K562 (cell line): ENCODE measurements around the gene CACNA2D4. TPM values are rescaled to one million over a fixed set of nuclear protein-coding genes. Genes with fewer than 3 reads are reported as not detected.

Source experiments
- ATAC-seq: fragments of 200-7000 bp; cut with Tn5 transposase; 3 replicates; pipeline ENCODE4 v1.9.1; 2020; ENCODE audit warnings: moderate library complexity
- BruUV-seq: library from RNA; stranded (reverse); fragments of 400-500 nt; replicated peaks from 2 replicates; lab custom pipeline; 2021; lab: Mats Ljungman, UMichigan
- CTCF ChIA-PET: fragments of 300-600 bp; formaldehyde crosslinking; extraction: SDS; loops from one replicate; lab custom pipeline; 2021; ENCODE audit warnings: low intra/inter-chr PET ratio; lab: Yijun Ruan, JAX
- POLR2A ChIA-PET: fragments of 300-600, 350-650 bp; sonication (Branson Sonifier 250); formaldehyde crosslinking; extraction: SDS; loops from one replicate; lab custom pipeline; 2021; ENCODE audit warnings: antibody characterized with exemption, inconsistent platforms; lab: Yijun Ruan, JAX
- DNase-seq, 4 experiments: peaks; one replicate each; pipeline versions ENCODE4 v3.0.0 to v3.0.0-alpha.2; 2011 to 2018; ENCODE audit warnings: low spot score in 3 of 4, mixed read lengths in 3 of 4; ENCODE audit errors: extremely low read depth in 1 of 4
- FAIRE-seq: peaks from 2 replicates; lab custom pipeline; 2011; peaks lifted over from hg19 to GRCh38; lab: Jason Lieb, UNC
- H2AFZ ChIP-seq: 2 replicates; pipeline ENCODE4 v1.6.0; 2011; ENCODE audit warnings: low read depth, low read length, control low read depth, inconsistent platforms
- H3K27ac ChIP-seq: fragments of 200-600 bp; 3 replicates; pipeline ENCODE4 v1.8.0; 2011; ENCODE audit warnings: low read depth, mild to moderate bottlenecking, control low read depth, inconsistent platforms, low read length, moderate library complexity, mixed read lengths; ENCODE audit errors: extremely low read depth
- H3K27me3 ChIP-seq, 2 experiments: fragments of 300-600 bp in 1 of 2; 2 replicates in 1 of 2; 3 replicates in 1 of 2; pipeline versions ENCODE4 v1.6.0 to v1.8.0; 2011; ENCODE audit warnings: inconsistent platforms in 2 of 2, low read length in 2 of 2, mild to moderate bottlenecking in 1 of 2, mixed read lengths in 1 of 2, moderate library complexity in 1 of 2; ENCODE audit not compliant: control insufficient read depth in 2 of 2, insufficient read depth in 2 of 2
- H3K36me3 ChIP-seq: fragments of 300-600 bp; 3 replicates; pipeline ENCODE4 v1.8.0; 2011; ENCODE audit warnings: mild to moderate bottlenecking, low read length, inconsistent platforms; ENCODE audit not compliant: control insufficient read depth, insufficient read depth
- H3K4me1 ChIP-seq, 2 experiments: fragments of 200-600 bp in 1 of 2; replicated peaks in 1 of 2; 2 replicates in 1 of 2; 3 replicates in 1 of 2; pipeline versions ENCODE4 v1.5.1 to v1.8.0; 2011; ENCODE audit warnings: inconsistent platforms in 2 of 2, low read length in 2 of 2, mild to moderate bottlenecking in 1 of 2, mixed read lengths in 1 of 2, moderate library complexity in 1 of 2; ENCODE audit not compliant: control insufficient read depth in 2 of 2, insufficient read depth in 2 of 2
- H3K4me2 ChIP-seq: 2 replicates; pipeline ENCODE4 v1.6.1; 2011; ENCODE audit warnings: low read length, control low read depth, inconsistent platforms, mixed read lengths; ENCODE audit not compliant: insufficient read depth
- H3K4me3 ChIP-seq: fragments of 200-600 bp; sonication (generic), shearing (Covaris generic); 2 replicates; pipeline ENCODE4 v1.5.1; 2016; ENCODE audit warnings: control low read depth, inconsistent platforms
- H3K79me2 ChIP-seq: fragments of 200-600 bp; 3 replicates; pipeline ENCODE4 v1.8.0; 2011; ENCODE audit warnings: low read length, inconsistent platforms; ENCODE audit not compliant: control insufficient read depth, insufficient read depth
- H3K9ac ChIP-seq, 2 experiments: 2 replicates each; pipeline versions ENCODE4 v1.6.0 to v1.6.1; 2011; ENCODE audit warnings: low read depth in 2 of 2, low read length in 2 of 2, control low read depth in 1 of 2, inconsistent platforms in 1 of 2, mild to moderate bottlenecking in 1 of 2, mixed read lengths in 1 of 2; ENCODE audit not compliant: insufficient read depth in 1 of 2
- H3K9me1 ChIP-seq: one replicate; pipeline ENCODE4 v1.6.0; 2011; ENCODE audit warnings: inconsistent platforms, mild to moderate bottlenecking, low read length, moderate library complexity; ENCODE audit not compliant: control insufficient read depth, insufficient read depth
- H3K9me3 ChIP-seq: replicated peaks from 2 replicates; pipeline ENCODE4 v1.5.1; 2011; ENCODE audit warnings: low read depth, low read length, inconsistent platforms; ENCODE audit not compliant: control insufficient read depth, insufficient read depth
- H4K20me1 ChIP-seq: replicated peaks from 2 replicates; pipeline ENCODE4 v1.6.1; 2011; ENCODE audit warnings: low read length, inconsistent platforms, mixed read lengths; ENCODE audit not compliant: control insufficient read depth, insufficient read depth
- ATF1 ChIP-seq, 2 experiments: fragments of 450-650 bp in 1 of 2; IDR thresholded peaks; 2 replicates each; pipeline ENCODE4 v1.6.1; 2016; ENCODE audit warnings: missing compliant biosample characterization in 1 of 2, missing genetic modification characterization in 1 of 2
- CBX8 ChIP-seq: fragments of 200-600 bp; sonication (generic); IDR thresholded peaks from 2 replicates; pipeline ENCODE4 v1.6.1; 2012; ENCODE audit warnings: borderline replicate concordance, mixed run types, low read depth, mild to moderate bottlenecking, moderate library complexity, mixed read lengths, low read length, control low read depth, inconsistent platforms; ENCODE audit not compliant: poor library complexity, severe bottlenecking; ENCODE audit errors: extremely low read depth
- CTCF ChIP-seq, 3 experiments: IDR thresholded peaks in 2 of 3; conservative IDR thresholded peaks in 1 of 3; 2 replicates each; pipeline ENCODE4 v1.5.1; 2011 to 2012; ENCODE audit warnings: low read length in 3 of 3, mild to moderate bottlenecking in 3 of 3, control low read depth in 2 of 3, improper control_type of control experiment in 1 of 3, inconsistent platforms in 1 of 3, low read depth in 1 of 3, mixed read lengths in 1 of 3, moderate library complexity in 1 of 3; ENCODE audit not compliant: insufficient read depth in 2 of 3
- MCM5 ChIP-seq: fragments of 450-650 bp; IDR thresholded peaks from 2 replicates; pipeline ENCODE4 v1.6.1; 2016; ENCODE audit warnings: low read depth
- NCOA1 ChIP-seq: fragments of 450-650 bp; IDR thresholded peaks from 2 replicates; pipeline ENCODE4 v1.6.1; 2016; ENCODE audit warnings: low read depth
- NR2C1 ChIP-seq, 2 experiments: fragments of 450-650 bp; IDR thresholded peaks; 2 replicates each; pipeline ENCODE4 v1.6.1; 2017; ENCODE audit warnings: mild to moderate bottlenecking in 2 of 2, antibody characterized with exemption in 1 of 2, inconsistent platforms in 1 of 2, missing compliant biosample characterization in 1 of 2, missing genetic modification characterization in 1 of 2
- NR2C2 ChIP-seq, 2 experiments: fragments of 200-800 bp in 1 of 2; sonication (Bioruptor generic) in 1 of 2; sonication (generic) in 1 of 2; formaldehyde crosslinking in 1 of 2; IDR thresholded peaks; 2 replicates each; pipeline versions ENCODE4 v1.6.1 to v1.8.0; 2016 to 2022; ENCODE audit warnings: mild to moderate bottlenecking in 1 of 2, missing compliant biosample characterization in 1 of 2, missing genetic modification characterization in 1 of 2, missing genetic modification reagents in 1 of 2
- PML ChIP-seq: IDR thresholded peaks from 2 replicates; pipeline ENCODE4 v1.6.1; 2012; ENCODE audit warnings: low read length, inconsistent platforms
- ZBTB8A ChIP-seq: fragments of 450-650 bp; IDR thresholded peaks from 2 replicates; pipeline ENCODE4 v1.6.1; 2018; ENCODE audit warnings: mild to moderate bottlenecking, moderate library complexity; ENCODE audit not compliant: partially characterized antibody
- WGBS: fragments of 100-300 bp; shearing (Covaris generic); methylation state at CpG from one replicate; pipeline ENCODE4 v1.1.6; 2016; ENCODE audit warnings: low coverage, mixed read lengths; ENCODE audit not compliant: insufficient coverage; ENCODE audit errors: missing lambda C conversion rate; 5-methylcytosine and 5-hydroxymethylcytosine counted together
- in situ Hi-C: fragments of 300-500 bp; cut with MboI; formaldehyde crosslinking; loops from 4 replicates; pipeline ENCODE4 v1.15.0; 2018; ENCODE audit warnings: inconsistent platforms, mixed read lengths
- intact Hi-C: fragments of 100-400 bp; cut with micrococcal nuclease; formaldehyde crosslinking; loops from 2 replicates; pipeline ENCODE4 v1.14.2; 2022
- polyA plus RNA-seq, 8 experiments: library from polyadenylated mRNA; depleted of rRNA in 4 of 8; stranded (reverse) in 5 of 8; unstranded in 3 of 8; fragments of >200 nt; fragmentation: Nextera tagmentation in 2 of 8; fragmentation: Illumina TruSeq in 1 of 8; extraction: Ambion mirVana in 2 of 8; extraction: Trizol in 1 of 8; gene quantifications; 2 replicates each; pipeline versions ENCODE4 v1.2.1 to v1.2.3, GENCODE V29; 2011 to 2014; ENCODE audit warnings: inconsistent platforms in 1 of 8, missing spikeins in 1 of 8
- total RNA-seq, 7 experiments: library from RNA; depleted of rRNA in 6 of 7; stranded (reverse); fragments of >200 nt in 6 of 7; fragmentation: Illumina TruSeq in 2 of 7; extraction: Trizol in 2 of 7; gene quantifications; 2 replicates each; pipeline versions ENCODE4 v1.2.1 to v1.2.3, GENCODE V29; 2011 to 2021; ENCODE audit warnings: low replicate concordance in 1 of 7
- TF ChIP-seq, protein P1 (sequence below): fragments of 450-650 bp; IDR thresholded peaks from 2 replicates; pipeline ENCODE4 v1.6.1; 2018; ENCODE audit warnings: mild to moderate bottlenecking, low read depth; ENCODE audit not compliant: partially characterized antibody
- TF ChIP-seq, protein P2 (sequence below): sonication (generic); formaldehyde crosslinking; IDR thresholded peaks from 2 replicates; pipeline ENCODE4 v1.8.0; 2022; ENCODE audit warnings: mild to moderate bottlenecking, missing genetic modification reagents

The CACNA2D4 gene
- total and polyA plus RNA-seq, 9 of the 15 experiments (the other 6 are each of a cell fraction or from before 2014, with no cell fraction given) = 0.04 to 0.69 (median 0.40) TPM; not detected in 3

DNA sequence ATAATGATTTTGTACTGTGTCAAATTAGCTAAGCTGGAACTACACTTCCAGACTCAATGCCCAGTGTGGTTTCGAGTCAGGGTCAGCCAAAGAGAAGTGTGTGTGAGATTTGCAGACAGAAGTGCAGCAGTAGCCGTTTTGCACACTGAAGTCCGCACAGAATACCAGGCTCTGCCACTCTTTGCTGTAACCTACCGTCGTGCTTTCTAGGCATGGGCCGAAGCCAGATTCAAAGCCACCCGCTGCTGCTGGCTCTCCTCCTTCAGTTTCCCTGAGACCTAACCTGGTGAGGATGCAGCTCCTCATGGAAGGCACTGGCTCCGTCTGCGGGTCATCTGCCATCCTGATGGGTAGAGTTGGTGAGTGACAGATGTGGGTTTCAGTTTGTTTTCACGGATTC, 49.3 kb downstream of the CACNA2D4 start (continued):
- no peak for TF ChIP-seq CBX8
- no peak for TF ChIP-seq ZBTB8A
- TF ChIP-seq ATF1 (CRISPR knock-in tag; IDR thresholded peaks at IDR 0.05) = no peak
- TF ChIP-seq ATF1 (tag; IDR thresholded peaks at IDR 0.05) = no peak
- no peak for TF ChIP-seq PML
- no peak for TF ChIP-seq CTCF (IDR thresholded peaks at IDR 0.05 in 2 of 3, conservative IDR thresholded peaks at IDR 0.05 in 1 of 3; ENCODE audit: insufficient read depth in 2 of 3, low read depth in 1 of 3, low read length in 3 of 3)
- TF ChIP-seq NCOA1 = no peak

DNA sequence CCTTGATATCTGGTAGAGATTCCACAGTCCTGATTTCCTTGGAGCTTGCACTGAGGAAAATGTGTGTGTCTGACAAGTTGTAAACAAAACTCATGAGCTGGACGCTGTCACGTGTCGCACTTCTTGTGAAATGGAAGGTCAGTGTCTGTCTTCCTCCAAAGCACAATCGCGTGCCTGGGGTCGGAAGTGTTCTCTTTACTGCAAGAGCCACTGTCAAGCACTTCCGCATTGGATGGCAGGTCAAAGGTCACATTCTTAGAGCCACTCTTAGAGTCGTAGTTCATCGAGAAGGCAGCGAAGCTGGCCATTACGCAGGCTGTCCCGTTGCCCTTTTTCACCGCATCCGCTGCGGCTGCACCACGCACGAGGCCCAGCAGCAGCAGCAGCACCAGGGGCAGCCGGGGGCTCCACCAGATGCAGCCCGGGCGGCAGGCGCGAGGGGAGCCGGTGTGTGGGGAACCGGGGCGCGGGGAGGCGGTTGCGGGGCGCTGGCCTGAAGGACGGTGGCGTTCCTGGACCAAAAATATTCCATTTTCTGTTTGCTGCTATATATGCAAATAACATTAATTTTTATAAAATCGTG, 53.1 kb downstream of the CACNA2D4 start:
- intact Hi-C loops = no loop called here
- in situ Hi-C loops = no loop called here
- Histone ChIP-seq H4K20me1 (no peaks in the 10 kb centered on the region), H3K27ac (no peak overlapping the region), H2AFZ (no peak overlapping the region), H3K9ac (no peak overlapping the region), H3K36me3 (no peaks in the 10 kb centered on the region), H3K9me1 (no peaks in the 10 kb centered on the region), H3K4me2 (no peak overlapping the region), H3K27me3 (peaks cover 5 to 29% of the 10 kb centered on the region in 2 experiments; a peak in 3 of 5 replicates), H3K4me1 (no peaks in the 10 kb centered on the region), H3K4me3 (no peak overlapping the region), H3K9me3 (no peaks in the 10 kb centered on the region), H3K79me2 (no peaks in the 10 kb centered on the region)
- ATAC-seq = no peak
- WGBS = 23% methylated on average over 9 of the region's 32 CpGs
- ChIA-PET CTCF (no interaction called here), POLR2A (interaction anchor here (0.6 kb wide), 1 partner anchor 325 kb away, joined by 3 read pairs; no protein-coding TSS in a partner anchor)
- no peak for FAIRE-seq
- no TSS peak for BruUV-seq
- no peak for DNase-seq
- TF ChIP-seq, protein P1, sequence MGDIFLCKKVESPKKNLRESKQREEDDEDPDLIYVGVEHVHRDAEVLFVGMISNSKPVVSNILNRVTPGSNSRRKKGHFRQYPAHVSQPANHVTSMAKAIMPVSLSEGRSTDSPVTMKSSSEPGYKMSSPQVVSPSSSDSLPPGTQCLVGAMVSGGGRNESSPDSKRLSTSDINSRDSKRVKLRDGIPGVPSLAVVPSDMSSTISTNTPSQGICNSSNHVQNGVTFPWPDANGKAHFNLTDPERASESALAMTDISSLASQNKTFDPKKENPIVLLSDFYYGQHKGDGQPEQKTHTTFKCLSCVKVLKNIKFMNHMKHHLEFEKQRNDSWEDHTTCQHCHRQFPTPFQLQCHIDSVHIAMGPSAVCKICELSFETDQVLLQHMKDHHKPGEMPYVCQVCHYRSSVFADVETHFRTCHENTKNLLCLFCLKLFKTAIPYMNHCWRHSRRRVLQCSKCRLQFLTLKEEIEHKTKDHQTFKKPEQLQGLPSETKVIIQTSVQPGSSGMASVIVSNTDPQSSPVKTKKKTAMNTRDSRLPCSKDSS = no peak
- TF ChIP-seq, protein P2, sequence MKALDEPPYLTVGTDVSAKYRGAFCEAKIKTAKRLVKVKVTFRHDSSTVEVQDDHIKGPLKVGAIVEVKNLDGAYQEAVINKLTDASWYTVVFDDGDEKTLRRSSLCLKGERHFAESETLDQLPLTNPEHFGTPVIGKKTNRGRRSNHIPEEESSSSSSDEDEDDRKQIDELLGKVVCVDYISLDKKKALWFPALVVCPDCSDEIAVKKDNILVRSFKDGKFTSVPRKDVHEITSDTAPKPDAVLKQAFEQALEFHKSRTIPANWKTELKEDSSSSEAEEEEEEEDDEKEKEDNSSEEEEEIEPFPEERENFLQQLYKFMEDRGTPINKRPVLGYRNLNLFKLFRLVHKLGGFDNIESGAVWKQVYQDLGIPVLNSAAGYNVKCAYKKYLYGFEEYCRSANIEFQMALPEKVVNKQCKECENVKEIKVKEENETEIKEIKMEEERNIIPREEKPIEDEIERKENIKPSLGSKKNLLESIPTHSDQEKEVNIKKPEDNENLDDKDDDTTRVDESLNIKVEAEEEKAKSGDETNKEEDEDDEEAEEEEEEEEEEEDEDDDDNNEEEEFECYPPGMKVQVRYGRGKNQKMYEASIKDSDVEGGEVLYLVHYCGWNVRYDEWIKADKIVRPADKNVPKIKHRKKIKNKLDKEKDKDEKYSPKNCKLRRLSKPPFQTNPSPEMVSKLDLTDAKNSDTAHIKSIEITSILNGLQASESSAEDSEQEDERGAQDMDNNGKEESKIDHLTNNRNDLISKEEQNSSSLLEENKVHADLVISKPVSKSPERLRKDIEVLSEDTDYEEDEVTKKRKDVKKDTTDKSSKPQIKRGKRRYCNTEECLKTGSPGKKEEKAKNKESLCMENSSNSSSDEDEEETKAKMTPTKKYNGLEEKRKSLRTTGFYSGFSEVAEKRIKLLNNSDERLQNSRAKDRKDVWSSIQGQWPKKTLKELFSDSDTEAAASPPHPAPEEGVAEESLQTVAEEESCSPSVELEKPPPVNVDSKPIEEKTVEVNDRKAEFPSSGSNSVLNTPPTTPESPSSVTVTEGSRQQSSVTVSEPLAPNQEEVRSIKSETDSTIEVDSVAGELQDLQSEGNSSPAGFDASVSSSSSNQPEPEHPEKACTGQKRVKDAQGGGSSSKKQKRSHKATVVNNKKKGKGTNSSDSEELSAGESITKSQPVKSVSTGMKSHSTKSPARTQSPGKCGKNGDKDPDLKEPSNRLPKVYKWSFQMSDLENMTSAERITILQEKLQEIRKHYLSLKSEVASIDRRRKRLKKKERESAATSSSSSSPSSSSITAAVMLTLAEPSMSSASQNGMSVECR (CRISPR knock-in tag) = no peak
- TF ChIP-seq NR2C1 (IDR thresholded peaks at IDR 0.05) (peak; percentile 73), NR2C1 (tag; IDR thresholded peaks at IDR 0.05) (peak; percentile 72), MCM5 (no peak), NR2C2 (CRISPR knock-in tag; IDR thresholded peaks at IDR 0.05) (peak; percentile 78), NR2C2 (tag; IDR thresholded peaks at IDR 0.05) (peak; percentile 55; the same call in 1 of the 2 replicates)
